A549 (cell line): Measurements from ENCODE around the gene MBD3.

Experiments
- POLR2AphosphoS2 ChIP-seq: conservative IDR thresholded peaks from 2 replicates; pipeline ENCODE4 v1.6.1; 2012; ENCODE audit warnings: low read length, improper control_type of control experiment, inconsistent platforms
- SMC3 ChIP-seq: fragments of >200 bp; sonication (Bioruptor Twin); formaldehyde crosslinking; IDR thresholded peaks from 3 replicates; pipeline ENCODE4 v1.6.1; 2018; ENCODE audit warnings: inconsistent platforms
- TF ChIP-seq, protein P1 (sequence below): fragments of 250-450 bp; sonication (Bioruptor Pico); IDR thresholded peaks from 2 replicates; pipeline ENCODE4 v1.5.0; 2021; ENCODE audit warnings: mild to moderate bottlenecking, moderate library complexity, borderline replicate concordance
- TF ChIP-seq, protein P2 (sequence below): fragments of 150-350 bp; IDR thresholded peaks from 2 replicates; pipeline ENCODE4 v1.6.1; 2014; ENCODE audit warnings: low read depth, mild to moderate bottlenecking, low read length
- TF ChIP-seq, protein P3 (sequence below): fragments of >200 bp; sonication (Bioruptor Twin); formaldehyde crosslinking; IDR thresholded peaks from 3 replicates; pipeline ENCODE4 v1.5.1; 2016

DNA sequence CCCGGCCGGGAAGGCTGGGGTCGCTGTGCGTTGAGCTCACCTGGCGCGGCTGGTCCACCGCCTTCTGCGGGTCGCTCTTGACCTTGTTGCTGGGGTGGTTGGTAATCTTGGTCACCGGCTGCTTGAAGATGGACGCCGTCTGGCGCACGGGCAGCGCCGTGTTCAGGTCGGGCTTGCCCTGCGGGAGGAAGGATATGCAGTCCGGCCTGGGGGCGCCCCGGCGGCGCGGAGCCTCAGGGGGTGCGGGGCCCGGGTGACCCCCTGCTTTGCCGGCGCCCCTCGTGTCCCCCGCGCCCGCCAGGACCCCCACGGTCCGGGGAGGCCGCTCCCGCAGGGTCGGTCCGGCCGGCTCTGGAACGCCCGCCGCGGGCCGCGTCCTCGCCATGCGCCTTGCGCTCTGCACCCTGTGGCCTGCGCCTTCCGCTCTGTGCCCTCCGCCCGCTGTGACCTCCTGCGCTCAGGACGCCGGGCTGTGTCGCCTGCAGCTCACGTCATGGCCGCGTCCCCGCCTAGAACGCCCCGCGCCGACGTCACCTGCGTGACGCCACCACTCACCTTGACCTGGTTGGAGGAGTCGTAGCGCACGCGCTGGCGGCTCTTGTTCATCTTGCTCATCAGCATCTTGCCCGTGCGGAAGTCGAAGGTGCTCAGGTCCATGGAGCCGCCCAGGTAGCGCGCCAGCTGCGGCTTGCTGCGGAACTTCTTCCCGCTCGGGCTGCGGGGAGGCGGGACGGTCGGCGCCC, 8.0 kb downstream of the MBD3 start:
- no peak for TF ChIP-seq SMC3
- TF ChIP-seq, protein P1, sequence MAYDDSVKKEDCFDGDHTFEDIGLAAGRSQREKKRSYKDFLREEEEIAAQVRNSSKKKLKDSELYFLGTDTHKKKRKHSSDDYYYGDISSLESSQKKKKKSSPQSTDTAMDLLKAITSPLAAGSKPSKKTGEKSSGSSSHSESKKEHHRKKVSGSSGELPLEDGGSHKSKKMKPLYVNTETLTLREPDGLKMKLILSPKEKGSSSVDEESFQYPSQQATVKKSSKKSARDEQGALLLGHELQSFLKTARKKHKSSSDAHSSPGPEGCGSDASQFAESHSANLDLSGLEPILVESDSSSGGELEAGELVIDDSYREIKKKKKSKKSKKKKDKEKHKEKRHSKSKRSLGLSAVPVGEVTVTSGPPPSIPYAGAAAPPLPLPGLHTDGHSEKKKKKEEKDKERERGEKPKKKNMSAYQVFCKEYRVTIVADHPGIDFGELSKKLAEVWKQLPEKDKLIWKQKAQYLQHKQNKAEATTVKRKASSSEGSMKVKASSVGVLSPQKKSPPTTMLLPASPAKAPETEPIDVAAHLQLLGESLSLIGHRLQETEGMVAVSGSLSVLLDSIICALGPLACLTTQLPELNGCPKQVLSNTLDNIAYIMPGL (CRISPR knock-in tag) = no peak
- no peak for TF ChIP-seq POLR2AphosphoS2
- TF ChIP-seq, protein P2, sequence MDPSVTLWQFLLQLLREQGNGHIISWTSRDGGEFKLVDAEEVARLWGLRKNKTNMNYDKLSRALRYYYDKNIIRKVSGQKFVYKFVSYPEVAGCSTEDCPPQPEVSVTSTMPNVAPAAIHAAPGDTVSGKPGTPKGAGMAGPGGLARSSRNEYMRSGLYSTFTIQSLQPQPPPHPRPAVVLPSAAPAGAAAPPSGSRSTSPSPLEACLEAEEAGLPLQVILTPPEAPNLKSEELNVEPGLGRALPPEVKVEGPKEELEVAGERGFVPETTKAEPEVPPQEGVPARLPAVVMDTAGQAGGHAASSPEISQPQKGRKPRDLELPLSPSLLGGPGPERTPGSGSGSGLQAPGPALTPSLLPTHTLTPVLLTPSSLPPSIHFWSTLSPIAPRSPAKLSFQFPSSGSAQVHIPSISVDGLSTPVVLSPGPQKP = no peak
- TF ChIP-seq, protein P3, sequence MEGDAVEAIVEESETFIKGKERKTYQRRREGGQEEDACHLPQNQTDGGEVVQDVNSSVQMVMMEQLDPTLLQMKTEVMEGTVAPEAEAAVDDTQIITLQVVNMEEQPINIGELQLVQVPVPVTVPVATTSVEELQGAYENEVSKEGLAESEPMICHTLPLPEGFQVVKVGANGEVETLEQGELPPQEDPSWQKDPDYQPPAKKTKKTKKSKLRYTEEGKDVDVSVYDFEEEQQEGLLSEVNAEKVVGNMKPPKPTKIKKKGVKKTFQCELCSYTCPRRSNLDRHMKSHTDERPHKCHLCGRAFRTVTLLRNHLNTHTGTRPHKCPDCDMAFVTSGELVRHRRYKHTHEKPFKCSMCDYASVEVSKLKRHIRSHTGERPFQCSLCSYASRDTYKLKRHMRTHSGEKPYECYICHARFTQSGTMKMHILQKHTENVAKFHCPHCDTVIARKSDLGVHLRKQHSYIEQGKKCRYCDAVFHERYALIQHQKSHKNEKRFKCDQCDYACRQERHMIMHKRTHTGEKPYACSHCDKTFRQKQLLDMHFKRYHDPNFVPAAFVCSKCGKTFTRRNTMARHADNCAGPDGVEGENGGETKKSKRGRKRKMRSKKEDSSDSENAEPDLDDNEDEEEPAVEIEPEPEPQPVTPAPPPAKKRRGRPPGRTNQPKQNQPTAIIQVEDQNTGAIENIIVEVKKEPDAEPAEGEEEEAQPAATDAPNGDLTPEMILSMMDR = no peak
